ENCODE results near the gene FAM13A. TPM values are rescaled to one million over a fixed set of nuclear protein-coding genes. Genes with fewer than 3 reads are reported as not detected.

FAM13A gene
- total and polyA plus RNA-seq, 2 donors (not counting 3 experiments of a cell fraction or from before 2014, with no cell fraction given): 3.3 to 10.5 TPM

DNA sequence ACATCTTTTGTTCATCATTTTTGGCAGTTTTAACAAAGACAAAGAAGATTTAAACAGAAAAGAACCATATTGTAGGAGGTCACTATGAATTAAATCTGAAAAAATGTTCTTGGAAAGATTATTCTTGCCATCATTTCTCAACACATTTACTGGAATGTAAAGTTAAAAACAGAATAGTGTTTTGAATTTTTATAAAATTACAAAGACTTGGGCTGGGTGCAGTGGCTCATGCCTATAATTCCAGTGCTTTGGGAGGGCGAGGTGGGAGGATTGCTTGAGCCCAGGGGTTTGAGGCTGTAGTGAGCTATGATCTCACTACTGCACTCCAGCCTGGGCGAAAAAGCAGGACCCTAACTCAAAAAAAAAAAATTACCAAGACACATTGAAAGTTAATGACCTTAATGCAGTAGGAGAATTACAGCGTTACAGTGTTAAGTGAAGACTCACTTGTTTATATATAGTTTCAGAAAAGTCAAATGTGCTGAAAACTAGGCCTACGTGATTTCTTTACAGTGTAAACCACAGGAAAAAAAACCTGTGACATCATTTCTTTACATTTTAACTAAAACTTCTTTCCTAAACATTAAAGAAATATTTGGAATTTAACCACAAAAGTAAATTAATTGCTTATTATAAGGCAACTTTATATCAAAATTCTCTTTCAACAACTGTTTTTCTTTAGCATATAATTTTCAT, 7.9 kb downstream of the FAM13A start:
- peaks cover 15% of the 10 kb centered on the region for H3K79me2 ChIP-seq (ENCODE audit: control insufficient read depth, insufficient read depth, low read length)
- H3K9me1 ChIP-seq (replicated peaks; ENCODE audit: control insufficient read depth, extremely low read depth, insufficient read depth, low read length): no peaks in the 10 kb centered on the region
- no peak overlapping the region for H3K4me3 ChIP-seq (replicated peaks in 1 of 3; ENCODE audit: insufficient read depth in 1 of 3, low read depth in 1 of 3, low read length in 3 of 3)
- no peaks in the 10 kb centered on the region for H3K36me3 ChIP-seq (ENCODE audit: control insufficient read depth in 2 of 2, extremely low read depth in 1 of 2, insufficient read depth in 2 of 2, low read length in 2 of 2)
- ChIA-PET CTCF (no interaction called here), POLR2A (no interaction called here)
- no peak overlapping the region for H3K27ac ChIP-seq (ENCODE audit: insufficient read depth, low read depth, low read length)
- H3K4me2 ChIP-seq (ENCODE audit: insufficient read depth, low read length): no peak overlapping the region
- intact Hi-C loops (cut with micrococcal nuclease): no loop called here
- no peaks in the 10 kb centered on the region for H3K9me3 ChIP-seq (replicated peaks; ENCODE audit: control insufficient read depth, insufficient read depth, low read length)
- no peak overlapping the region for H3K9ac ChIP-seq (replicated peaks; ENCODE audit: extremely low read depth, insufficient read depth, low read length)
- no peak overlapping the region for H2AFZ ChIP-seq (ENCODE audit: low read depth, low read length)
- dilution Hi-C loops (cut with MboI; ENCODE audit: extremely low pct_ligation_motif_present, low sequenced_read_pairs): no loop called here
- H3K4me1 ChIP-seq (ENCODE audit: control insufficient read depth, extremely low read depth, insufficient read depth, low read length): no peaks in the 10 kb centered on the region
- TF ChIP-seq EZH2 (IDR thresholded peaks at IDR 0.05; ENCODE audit: borderline replicate concordance, low read depth, low read length, severe bottlenecking) (no peak), FOS (IDR thresholded peaks at IDR 0.05; ENCODE audit: borderline replicate concordance, insufficient read depth, low read length) (no peak), POLR2AphosphoS5 (IDR thresholded peaks at IDR 0.05; ENCODE audit: insufficient read depth, low read depth, low read length) (no peak), MYC (IDR thresholded peaks at IDR 0.05; ENCODE audit: low read depth, low read length) (no peak), JUN (IDR thresholded peaks at IDR 0.05; ENCODE audit: borderline replicate concordance, insufficient read depth, insufficient read length, low read depth) (no peak), GATA2 (IDR thresholded peaks at IDR 0.05; ENCODE audit: insufficient read depth, insufficient read length, low read depth, low read length) (no peak), POLR2A (IDR thresholded peaks at IDR 0.05; ENCODE audit: low read depth, low read length) (no peak)
- TF ChIP-seq, protein P1, sequence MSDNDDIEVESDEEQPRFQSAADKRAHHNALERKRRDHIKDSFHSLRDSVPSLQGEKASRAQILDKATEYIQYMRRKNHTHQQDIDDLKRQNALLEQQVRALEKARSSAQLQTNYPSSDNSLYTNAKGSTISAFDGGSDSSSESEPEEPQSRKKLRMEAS (IDR thresholded peaks at IDR 0.05; ENCODE audit: insufficient read depth, insufficient read length): no peak
- TF ChIP-seq, protein P2, sequence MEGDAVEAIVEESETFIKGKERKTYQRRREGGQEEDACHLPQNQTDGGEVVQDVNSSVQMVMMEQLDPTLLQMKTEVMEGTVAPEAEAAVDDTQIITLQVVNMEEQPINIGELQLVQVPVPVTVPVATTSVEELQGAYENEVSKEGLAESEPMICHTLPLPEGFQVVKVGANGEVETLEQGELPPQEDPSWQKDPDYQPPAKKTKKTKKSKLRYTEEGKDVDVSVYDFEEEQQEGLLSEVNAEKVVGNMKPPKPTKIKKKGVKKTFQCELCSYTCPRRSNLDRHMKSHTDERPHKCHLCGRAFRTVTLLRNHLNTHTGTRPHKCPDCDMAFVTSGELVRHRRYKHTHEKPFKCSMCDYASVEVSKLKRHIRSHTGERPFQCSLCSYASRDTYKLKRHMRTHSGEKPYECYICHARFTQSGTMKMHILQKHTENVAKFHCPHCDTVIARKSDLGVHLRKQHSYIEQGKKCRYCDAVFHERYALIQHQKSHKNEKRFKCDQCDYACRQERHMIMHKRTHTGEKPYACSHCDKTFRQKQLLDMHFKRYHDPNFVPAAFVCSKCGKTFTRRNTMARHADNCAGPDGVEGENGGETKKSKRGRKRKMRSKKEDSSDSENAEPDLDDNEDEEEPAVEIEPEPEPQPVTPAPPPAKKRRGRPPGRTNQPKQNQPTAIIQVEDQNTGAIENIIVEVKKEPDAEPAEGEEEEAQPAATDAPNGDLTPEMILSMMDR (IDR thresholded peaks at IDR 0.05; ENCODE audit: extremely low read depth in 1 of 2, insufficient read depth in 1 of 2, low read depth in 1 of 2, low read length in 2 of 2): no peak
- no TSS peak for BruUV-seq (replicated peaks)
- no peak for FAIRE-seq
- DNase-seq (ENCODE audit: low read depth, low spot score): no peak
- no peaks in the 10 kb centered on the region for H3K27me3 ChIP-seq (ENCODE audit: control insufficient read depth in 2 of 2, insufficient read depth in 2 of 2, low read length in 2 of 2)
- H4K20me1 ChIP-seq (replicated peaks; ENCODE audit: control insufficient read depth, extremely low read depth, insufficient read depth, low read length): no peaks in the 10 kb centered on the region
